HG03095 (cell line): ENCODE measurements around the gene CNNM2.
"Not testable (repeated sequence)": the region's sequence is repeated elsewhere in the genome, so short reads cannot be mapped to it uniquely, and the experiment has no call there.

ENCODE experiments used
- ATAC-seq: cut with Tn5 transposase; IDR thresholded peaks from one replicate; pipeline ENCODE4 v1.9.1; 2021; ENCODE audit warnings: moderate library complexity; ENCODE audit not compliant: unreplicated experiment

The CNNM2 gene

GRCh38 chr10:102964713-102965112, 46.6 kb downstream of the CNNM2 start:
- ATAC-seq = no peak

- no peak for ATAC-seq
Measured at GRCh38 chr10:102965311-102965851, 47.3 kb downstream of the CNNM2 start.

GRCh38 chr10:102967123-102967522, 49.0 kb downstream of the CNNM2 start:
- ATAC-seq = no peak

GRCh38 chr10:102970562-102971340, 52.7 kb downstream of the CNNM2 start:
- no peak for ATAC-seq

GRCh38 chr10:102975483-102976379, 57.6 kb downstream of the CNNM2 start:
- no peak for ATAC-seq

GRCh38 chr10:102976380-102976726, 58.3 kb downstream of the CNNM2 start:
- ATAC-seq = not testable (repeated sequence)

GRCh38 chr10:102982296-102982695, 64.2 kb downstream of the CNNM2 start:
- ATAC-seq = no peak

- ATAC-seq = no peak
Measured at GRCh38 chr10:102984086-102984485, 66.0 kb downstream of the CNNM2 start.

- no peak for ATAC-seq
Measured at GRCh38 chr10:102985811-102986210, 67.7 kb downstream of the CNNM2 start.

- ATAC-seq = no peak
Measured at GRCh38 chr10:102988404-102989314, 70.6 kb downstream of the CNNM2 start.

- no peak for ATAC-seq
Measured at GRCh38 chr10:102994531-102995295, 76.6 kb downstream of the CNNM2 start.

GRCh38 chr10:102996876-102997275, 78.8 kb downstream of the CNNM2 start:
- no peak for ATAC-seq

GRCh38 chr10:102997998-102998397, 79.9 kb downstream of the CNNM2 start:
- ATAC-seq = peak; percentile 72

GRCh38 chr10:102998399-102998907, 80.4 kb downstream of the CNNM2 start:
- no peak for ATAC-seq

- not testable (repeated sequence) for ATAC-seq
Measured at GRCh38 chr10:103000050-103000449, 82.0 kb downstream of the CNNM2 start.

GRCh38 chr10:103007017-103007416, 88.9 kb downstream of the CNNM2 start:
- no peak for ATAC-seq

GRCh38 chr10:103013416-103013815, 95.3 kb downstream of the CNNM2 start:
- no peak for ATAC-seq

- no peak for ATAC-seq
Measured at GRCh38 chr10:103019425-103019824, 101.3 kb downstream of the CNNM2 start.

- no peak for ATAC-seq
Measured at GRCh38 chr10:103021150-103021899, 103.2 kb downstream of the CNNM2 start.
